Right lobe of liver (tissue), 4 donors: ENCODE results near the gene CXCL17.

Experiments
- POLR2A ChIP-seq: fragments of 450-650 bp; IDR thresholded peaks from one replicate; pipeline ENCODE4 v1.6.1; 2017; ENCODE audit warnings: antibody characterized with exemption, mild to moderate bottlenecking
- TF ChIP-seq, protein P1 (sequence below), 4 donors: fragments of 200-600 bp in 3 of 4; fragments of 450-650 bp in 1 of 4; IDR thresholded peaks; one replicate each; pipeline versions ENCODE4 v1.5.1 to v1.8.0; 2016 to 2022; ENCODE audit warnings: antibody characterized with exemption in 4 of 4, mild to moderate bottlenecking in 2 of 4
- donor health status: DM: no; HTN: no; CAD: no.
- donor health status: DM: no; HTN: no; CAD: no.
- donor health status: DM: no; HTN: yes; CAD: no.

DNA sequence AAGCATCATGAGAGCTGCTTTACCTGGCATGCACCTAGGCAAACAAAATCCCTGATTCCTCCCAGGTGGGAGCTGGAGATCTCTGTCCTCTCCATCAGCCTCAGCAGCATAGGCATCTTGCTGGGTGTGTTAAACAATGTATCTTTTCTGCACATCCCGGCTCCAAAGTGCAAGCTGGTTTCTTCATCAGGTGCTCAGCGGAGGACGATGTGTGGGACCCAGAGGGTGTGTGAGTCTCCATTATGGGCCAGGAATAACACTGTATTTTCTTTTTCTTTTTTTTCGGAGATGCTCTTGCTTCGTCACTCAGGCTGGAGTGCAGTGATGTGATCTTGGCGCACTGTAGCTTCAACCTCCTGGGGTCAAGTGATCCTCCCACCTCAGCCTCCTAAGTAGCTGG, 62.6 kb downstream of the CXCL17 start:
- TF ChIP-seq, protein P1, sequence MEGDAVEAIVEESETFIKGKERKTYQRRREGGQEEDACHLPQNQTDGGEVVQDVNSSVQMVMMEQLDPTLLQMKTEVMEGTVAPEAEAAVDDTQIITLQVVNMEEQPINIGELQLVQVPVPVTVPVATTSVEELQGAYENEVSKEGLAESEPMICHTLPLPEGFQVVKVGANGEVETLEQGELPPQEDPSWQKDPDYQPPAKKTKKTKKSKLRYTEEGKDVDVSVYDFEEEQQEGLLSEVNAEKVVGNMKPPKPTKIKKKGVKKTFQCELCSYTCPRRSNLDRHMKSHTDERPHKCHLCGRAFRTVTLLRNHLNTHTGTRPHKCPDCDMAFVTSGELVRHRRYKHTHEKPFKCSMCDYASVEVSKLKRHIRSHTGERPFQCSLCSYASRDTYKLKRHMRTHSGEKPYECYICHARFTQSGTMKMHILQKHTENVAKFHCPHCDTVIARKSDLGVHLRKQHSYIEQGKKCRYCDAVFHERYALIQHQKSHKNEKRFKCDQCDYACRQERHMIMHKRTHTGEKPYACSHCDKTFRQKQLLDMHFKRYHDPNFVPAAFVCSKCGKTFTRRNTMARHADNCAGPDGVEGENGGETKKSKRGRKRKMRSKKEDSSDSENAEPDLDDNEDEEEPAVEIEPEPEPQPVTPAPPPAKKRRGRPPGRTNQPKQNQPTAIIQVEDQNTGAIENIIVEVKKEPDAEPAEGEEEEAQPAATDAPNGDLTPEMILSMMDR (IDR thresholded peaks at IDR 0.05) = no peak
- no peak for TF ChIP-seq POLR2A
